ENCODE measurements around the gene CR1.

DNA sequence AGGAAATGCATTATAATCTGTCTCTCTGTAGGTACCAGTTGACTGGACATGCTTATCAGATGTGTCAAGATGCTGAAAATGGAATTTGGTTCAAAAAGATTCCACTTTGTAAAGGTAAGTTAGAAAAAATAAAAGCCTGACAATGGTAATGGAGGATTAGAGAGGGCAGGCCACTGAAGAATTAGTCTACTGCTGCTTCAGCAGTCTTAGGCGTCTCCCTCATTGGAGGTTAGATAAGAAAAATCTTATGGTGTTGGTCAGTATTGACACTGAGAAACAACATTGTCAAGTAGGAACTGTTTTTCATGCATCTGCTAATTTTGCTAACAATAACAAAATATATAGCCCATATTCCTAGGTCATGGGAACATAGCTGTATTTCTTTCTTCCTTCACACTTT is 21.7 kb upstream of the CR1 start:
- TF ChIP-seq, protein P1, sequence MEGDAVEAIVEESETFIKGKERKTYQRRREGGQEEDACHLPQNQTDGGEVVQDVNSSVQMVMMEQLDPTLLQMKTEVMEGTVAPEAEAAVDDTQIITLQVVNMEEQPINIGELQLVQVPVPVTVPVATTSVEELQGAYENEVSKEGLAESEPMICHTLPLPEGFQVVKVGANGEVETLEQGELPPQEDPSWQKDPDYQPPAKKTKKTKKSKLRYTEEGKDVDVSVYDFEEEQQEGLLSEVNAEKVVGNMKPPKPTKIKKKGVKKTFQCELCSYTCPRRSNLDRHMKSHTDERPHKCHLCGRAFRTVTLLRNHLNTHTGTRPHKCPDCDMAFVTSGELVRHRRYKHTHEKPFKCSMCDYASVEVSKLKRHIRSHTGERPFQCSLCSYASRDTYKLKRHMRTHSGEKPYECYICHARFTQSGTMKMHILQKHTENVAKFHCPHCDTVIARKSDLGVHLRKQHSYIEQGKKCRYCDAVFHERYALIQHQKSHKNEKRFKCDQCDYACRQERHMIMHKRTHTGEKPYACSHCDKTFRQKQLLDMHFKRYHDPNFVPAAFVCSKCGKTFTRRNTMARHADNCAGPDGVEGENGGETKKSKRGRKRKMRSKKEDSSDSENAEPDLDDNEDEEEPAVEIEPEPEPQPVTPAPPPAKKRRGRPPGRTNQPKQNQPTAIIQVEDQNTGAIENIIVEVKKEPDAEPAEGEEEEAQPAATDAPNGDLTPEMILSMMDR (IDR thresholded peaks at IDR 0.05), result no peak
- TF ChIP-seq POLR2A (IDR thresholded peaks at IDR 0.05), result no peak
